Panc1 (cell line): ENCODE data around the gene HGFAC.

Experiments
- CTCF ChIP-seq: fragments of 450-650 bp; IDR thresholded peaks from 2 replicates; pipeline ENCODE4 v1.5.1; 2017; ENCODE audit warnings: mild to moderate bottlenecking
- POLR2AphosphoS5 ChIP-seq: IDR thresholded peaks from 2 replicates; pipeline ENCODE4 v1.6.1; 2012; ENCODE audit warnings: mild to moderate bottlenecking, low read depth, low read length, moderate library complexity
- TCF7L2 ChIP-seq: IDR thresholded peaks from 2 replicates; pipeline ENCODE4 v1.6.1; 2011; ENCODE audit warnings: mild to moderate bottlenecking, low read depth, low read length, inconsistent platforms

- no peak for TF ChIP-seq CTCF
- no peak for TF ChIP-seq POLR2AphosphoS5
- TF ChIP-seq TCF7L2: no peak
Measured at GRCh38 chr4:3494462-3494871, 52.7 kb downstream of the HGFAC start.
